GM18951 (cell line): ENCODE results near the gene MTFR2.

Experiments
- POLR2A ChIP-seq: IDR thresholded peaks from 4 replicates; pipeline ENCODE4 v1.6.1; 2011; ENCODE audit warnings: mild to moderate bottlenecking; ENCODE audit not compliant: insufficient read length, insufficient read depth; ENCODE audit errors: extremely low read depth
- in situ Hi-C: fragments of 300-500 bp; cut with MboI; formaldehyde crosslinking; loops from one replicate; pipeline ENCODE4 v1.12.0; 2022; ENCODE audit warnings: low sequenced_read_pairs, mixed read lengths, inconsistent platforms; ENCODE audit not compliant: unreplicated experiment

Gene MTFR2

GRCh38 chr6:136226027-136226673 is 24.0 kb downstream of the MTFR2 start:
- TF ChIP-seq POLR2A: no peak
- in situ Hi-C loops: loop anchor here (25.0 kb wide), 1 partner anchor 689 kb away; no protein-coding TSS in a partner anchor

GRCh38 chr6:136225496-136225895 is 24.6 kb downstream of the MTFR2 start:
- TF ChIP-seq POLR2A: no peak
- in situ Hi-C loops: loop anchor here (25.0 kb wide), 1 partner anchor 688 kb away; no protein-coding TSS in a partner anchor

GRCh38 chr6:136224974-136225373 is 25.1 kb downstream of the MTFR2 start:
- in situ Hi-C loops: loop anchor here (25.0 kb wide), 1 partner anchor 688 kb away; no protein-coding TSS in a partner anchor

- in situ Hi-C loops: no loop called here
- TF ChIP-seq POLR2A: no peak
These were observed 33.4 kb downstream of the MTFR2 start for GRCh38 chr6:136216503-136217401.

GRCh38 chr6:136213853-136214252 is 36.3 kb downstream of the MTFR2 start:
- no peak for TF ChIP-seq POLR2A
- in situ Hi-C loops: no loop called here

GRCh38 chr6:136213012-136213539 is 37.0 kb downstream of the MTFR2 start:
- no peak for TF ChIP-seq POLR2A
- in situ Hi-C loops: no loop called here

GRCh38 chr6:136212608-136213007 is 37.5 kb downstream of the MTFR2 start:
- TF ChIP-seq POLR2A: no peak

GRCh38 chr6:136210398-136211165 is 39.5 kb downstream of the MTFR2 start:
- in situ Hi-C loops: no loop called here
- TF ChIP-seq POLR2A: no peak

More at GRCh38 chr6:136212608-136213007, 37.5 kb downstream of the MTFR2 start:
- in situ Hi-C loops: no loop called here

- in situ Hi-C loops: no loop called here
- no peak for TF ChIP-seq POLR2A
These were observed 40.6 kb downstream of the MTFR2 start for GRCh38 chr6:136209496-136209895.

- TF ChIP-seq POLR2A: no peak
- in situ Hi-C loops: no loop called here
These were observed 41.3 kb downstream of the MTFR2 start for GRCh38 chr6:136208783-136209182.

GRCh38 chr6:136201732-136202131 is 48.4 kb downstream of the MTFR2 start:
- in situ Hi-C loops: no loop called here
- no peak for TF ChIP-seq POLR2A

- in situ Hi-C loops: no loop called here
- TF ChIP-seq POLR2A: no peak
These were observed 57.2 kb downstream of the MTFR2 start for GRCh38 chr6:136192902-136193301.
